HL-60 (cell line): ENCODE measurements around the gene GSTA3.

Experiments used
- DNase-seq, 2 experiments: peaks; one replicate each; pipeline ENCODE4 v3.0.0-alpha.2; 2010 to 2020; ENCODE audit warnings: low read depth in 1 of 2, low spot score in 1 of 2
- H3K27ac ChIP-seq: fragments of 250-450 bp; sonication (Bioruptor Pico); replicated peaks from 2 replicates; pipeline ENCODE4 v1.5.1; 2020; ENCODE audit warnings: mild to moderate bottlenecking, moderate library complexity
- H3K27me3 ChIP-seq: fragments of 250-450 bp; sonication (Bioruptor Pico); 2 replicates; pipeline ENCODE4 v1.5.1; 2021; ENCODE audit warnings: mild to moderate bottlenecking, moderate library complexity; ENCODE audit not compliant: insufficient read depth, poor library complexity, severe bottlenecking
- H3K4me3 ChIP-seq: replicated peaks from 2 replicates; pipeline ENCODE4 v1.5.1; 2011; ENCODE audit warnings: mild to moderate bottlenecking, control low read depth, low read length; ENCODE audit not compliant: insufficient read depth
- GABPA ChIP-seq: IDR thresholded peaks from 2 replicates; pipeline ENCODE4 v1.6.1; 2012; ENCODE audit warnings: low read depth
- POLR2AphosphoS5 ChIP-seq: IDR thresholded peaks from 2 replicates; pipeline ENCODE4 v1.6.1; 2012; ENCODE audit warnings: low read depth
- SPI1 ChIP-seq: IDR thresholded peaks from 2 replicates; pipeline ENCODE4 v1.6.1; 2012; ENCODE audit warnings: low read depth, mild to moderate bottlenecking, borderline replicate concordance
- TF ChIP-seq, protein P1 (sequence below): IDR thresholded peaks from one replicate; pipeline ENCODE4 v1.5.1; 2011; ENCODE audit warnings: low read length, control low read depth, inconsistent platforms; ENCODE audit not compliant: insufficient read depth
- TF ChIP-seq, protein P2 (sequence below): IDR thresholded peaks from 2 replicates; pipeline ENCODE4 v1.6.1; 2012; ENCODE audit warnings: low read depth; ENCODE audit not compliant: insufficient replicate concordance

GSTA3 gene

DNA sequence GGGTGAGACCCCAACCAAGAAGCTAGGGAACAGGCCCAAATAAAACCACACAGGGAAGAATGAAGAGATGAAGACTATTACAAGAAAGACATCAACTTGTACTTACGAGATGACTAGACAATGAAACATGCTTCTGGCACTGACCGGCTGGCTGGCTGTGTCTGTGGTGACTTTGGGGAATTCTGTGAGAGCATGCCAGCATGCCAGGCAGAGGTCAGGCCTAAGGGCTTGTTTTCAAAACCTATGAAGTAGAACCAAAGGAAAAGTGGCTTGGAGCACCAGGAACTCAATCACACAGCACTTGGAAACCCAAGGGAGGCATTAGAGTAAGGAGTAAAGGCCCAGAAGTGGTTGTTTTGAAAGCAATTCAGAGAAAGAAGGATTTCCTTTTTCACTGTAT, 28.4 kb upstream of the GSTA3 start:
- Histone ChIP-seq H3K4me3 (no peak overlapping the region), H3K27ac (no peak overlapping the region), H3K27me3 (no peaks in the 10 kb centered on the region)
- TF ChIP-seq SPI1: no peak
- TF ChIP-seq, protein P1, sequence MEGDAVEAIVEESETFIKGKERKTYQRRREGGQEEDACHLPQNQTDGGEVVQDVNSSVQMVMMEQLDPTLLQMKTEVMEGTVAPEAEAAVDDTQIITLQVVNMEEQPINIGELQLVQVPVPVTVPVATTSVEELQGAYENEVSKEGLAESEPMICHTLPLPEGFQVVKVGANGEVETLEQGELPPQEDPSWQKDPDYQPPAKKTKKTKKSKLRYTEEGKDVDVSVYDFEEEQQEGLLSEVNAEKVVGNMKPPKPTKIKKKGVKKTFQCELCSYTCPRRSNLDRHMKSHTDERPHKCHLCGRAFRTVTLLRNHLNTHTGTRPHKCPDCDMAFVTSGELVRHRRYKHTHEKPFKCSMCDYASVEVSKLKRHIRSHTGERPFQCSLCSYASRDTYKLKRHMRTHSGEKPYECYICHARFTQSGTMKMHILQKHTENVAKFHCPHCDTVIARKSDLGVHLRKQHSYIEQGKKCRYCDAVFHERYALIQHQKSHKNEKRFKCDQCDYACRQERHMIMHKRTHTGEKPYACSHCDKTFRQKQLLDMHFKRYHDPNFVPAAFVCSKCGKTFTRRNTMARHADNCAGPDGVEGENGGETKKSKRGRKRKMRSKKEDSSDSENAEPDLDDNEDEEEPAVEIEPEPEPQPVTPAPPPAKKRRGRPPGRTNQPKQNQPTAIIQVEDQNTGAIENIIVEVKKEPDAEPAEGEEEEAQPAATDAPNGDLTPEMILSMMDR: no peak
- TF ChIP-seq POLR2AphosphoS5: no peak
- TF ChIP-seq, protein P2, sequence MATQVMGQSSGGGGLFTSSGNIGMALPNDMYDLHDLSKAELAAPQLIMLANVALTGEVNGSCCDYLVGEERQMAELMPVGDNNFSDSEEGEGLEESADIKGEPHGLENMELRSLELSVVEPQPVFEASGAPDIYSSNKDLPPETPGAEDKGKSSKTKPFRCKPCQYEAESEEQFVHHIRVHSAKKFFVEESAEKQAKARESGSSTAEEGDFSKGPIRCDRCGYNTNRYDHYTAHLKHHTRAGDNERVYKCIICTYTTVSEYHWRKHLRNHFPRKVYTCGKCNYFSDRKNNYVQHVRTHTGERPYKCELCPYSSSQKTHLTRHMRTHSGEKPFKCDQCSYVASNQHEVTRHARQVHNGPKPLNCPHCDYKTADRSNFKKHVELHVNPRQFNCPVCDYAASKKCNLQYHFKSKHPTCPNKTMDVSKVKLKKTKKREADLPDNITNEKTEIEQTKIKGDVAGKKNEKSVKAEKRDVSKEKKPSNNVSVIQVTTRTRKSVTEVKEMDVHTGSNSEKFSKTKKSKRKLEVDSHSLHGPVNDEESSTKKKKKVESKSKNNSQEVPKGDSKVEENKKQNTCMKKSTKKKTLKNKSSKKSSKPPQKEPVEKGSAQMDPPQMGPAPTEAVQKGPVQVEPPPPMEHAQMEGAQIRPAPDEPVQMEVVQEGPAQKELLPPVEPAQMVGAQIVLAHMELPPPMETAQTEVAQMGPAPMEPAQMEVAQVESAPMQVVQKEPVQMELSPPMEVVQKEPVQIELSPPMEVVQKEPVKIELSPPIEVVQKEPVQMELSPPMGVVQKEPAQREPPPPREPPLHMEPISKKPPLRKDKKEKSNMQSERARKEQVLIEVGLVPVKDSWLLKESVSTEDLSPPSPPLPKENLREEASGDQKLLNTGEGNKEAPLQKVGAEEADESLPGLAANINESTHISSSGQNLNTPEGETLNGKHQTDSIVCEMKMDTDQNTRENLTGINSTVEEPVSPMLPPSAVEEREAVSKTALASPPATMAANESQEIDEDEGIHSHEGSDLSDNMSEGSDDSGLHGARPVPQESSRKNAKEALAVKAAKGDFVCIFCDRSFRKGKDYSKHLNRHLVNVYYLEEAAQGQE: no peak
- no peak for TF ChIP-seq GABPA
- DNase-seq: no peak

DNA sequence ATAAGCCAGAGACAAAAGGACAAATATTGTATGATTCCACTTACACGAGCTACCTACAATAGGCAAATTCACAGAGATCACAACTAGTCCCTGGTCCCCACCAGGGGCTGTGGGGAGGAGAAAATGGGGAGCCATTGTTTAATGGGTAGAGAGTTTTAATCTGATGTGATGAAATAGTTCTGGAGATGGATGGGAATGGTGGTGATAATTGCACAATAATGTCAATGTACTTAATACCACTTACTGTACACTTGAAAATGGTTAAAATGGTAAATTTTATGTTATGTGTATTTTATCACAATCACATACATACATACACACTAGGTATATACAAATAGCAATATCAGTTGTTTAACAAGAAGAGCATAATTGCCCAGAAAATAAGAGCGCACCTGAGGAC, 24.3 kb upstream of the GSTA3 start:
- Histone ChIP-seq H3K4me3 (no peak overlapping the region), H3K27me3 (no peaks in the 10 kb centered on the region), H3K27ac (no peak overlapping the region)
- TF ChIP-seq, protein P1: no peak
- TF ChIP-seq SPI1: no peak
- no peak for TF ChIP-seq GABPA
- TF ChIP-seq, protein P2: no peak
- DNase-seq: no peak

DNA sequence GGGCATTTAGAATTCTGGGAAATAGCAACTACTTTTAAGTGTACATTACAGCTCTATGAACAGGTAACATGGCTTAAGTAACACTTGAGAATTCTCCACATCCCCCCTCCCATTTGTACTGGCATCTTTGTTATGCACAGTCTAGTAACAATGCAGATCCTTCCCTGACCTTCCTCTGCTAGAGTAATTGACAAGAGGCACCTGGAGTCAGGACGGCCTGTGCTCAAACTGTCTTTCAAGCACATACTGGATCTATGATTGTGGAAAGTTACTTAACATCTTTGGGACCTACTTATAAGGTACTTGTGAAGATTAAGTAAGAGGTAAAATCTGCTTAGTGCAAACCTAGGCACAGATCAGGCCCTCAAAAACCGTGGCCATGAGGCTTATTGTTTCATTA, 21.9 kb upstream of the GSTA3 start:
- H3K27me3 ChIP-seq: peaks cover 2% of the 10 kb centered on the region
- H3K27ac ChIP-seq: no peak overlapping the region
- no peak overlapping the region for H3K4me3 ChIP-seq
- TF ChIP-seq POLR2AphosphoS5: no peak
- TF ChIP-seq SPI1: no peak
- TF ChIP-seq, protein P1: no peak
- TF ChIP-seq GABPA: no peak
- TF ChIP-seq, protein P2: no peak
- no peak for DNase-seq
